ENCODE data around the gene FOXK1.

Gene FOXK1

DNA sequence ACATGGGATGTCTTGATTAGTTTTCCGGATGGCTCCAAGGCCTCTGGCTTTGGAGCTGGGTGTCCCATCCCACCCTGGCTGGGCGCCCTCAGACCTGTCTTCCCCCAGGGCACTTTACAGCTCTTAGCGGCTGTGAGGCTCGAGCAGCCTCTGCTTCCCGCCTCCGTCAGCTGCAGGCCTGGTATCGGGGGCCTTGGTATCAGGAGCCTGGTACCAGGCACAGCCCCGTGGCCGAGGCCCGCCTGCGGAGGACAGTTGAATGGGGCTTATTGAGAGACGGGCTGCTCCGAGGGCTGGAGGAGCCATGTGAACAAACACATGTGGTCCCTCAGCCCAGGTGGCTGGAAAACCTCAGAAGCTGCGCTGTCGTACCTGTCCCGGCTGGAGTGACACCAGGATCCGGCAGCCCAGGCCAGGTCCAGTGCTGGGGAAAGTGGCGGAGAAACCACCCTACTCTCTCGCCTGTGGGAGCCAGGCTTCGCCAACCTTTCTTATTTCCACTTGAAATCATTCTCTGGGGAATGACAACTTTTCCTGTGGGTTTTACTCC, 69.4 kb downstream of the FOXK1 start:
- H3K36me3 ChIP-seq (ENCODE audit: insufficient read depth, low read depth, low read length): peaks cover 13% of the 10 kb centered on the region
- H3K9ac ChIP-seq (ENCODE audit: low read depth, low read length): no peak overlapping the region
- H3K27ac ChIP-seq (ENCODE audit: low read length): no peak overlapping the region

DNA sequence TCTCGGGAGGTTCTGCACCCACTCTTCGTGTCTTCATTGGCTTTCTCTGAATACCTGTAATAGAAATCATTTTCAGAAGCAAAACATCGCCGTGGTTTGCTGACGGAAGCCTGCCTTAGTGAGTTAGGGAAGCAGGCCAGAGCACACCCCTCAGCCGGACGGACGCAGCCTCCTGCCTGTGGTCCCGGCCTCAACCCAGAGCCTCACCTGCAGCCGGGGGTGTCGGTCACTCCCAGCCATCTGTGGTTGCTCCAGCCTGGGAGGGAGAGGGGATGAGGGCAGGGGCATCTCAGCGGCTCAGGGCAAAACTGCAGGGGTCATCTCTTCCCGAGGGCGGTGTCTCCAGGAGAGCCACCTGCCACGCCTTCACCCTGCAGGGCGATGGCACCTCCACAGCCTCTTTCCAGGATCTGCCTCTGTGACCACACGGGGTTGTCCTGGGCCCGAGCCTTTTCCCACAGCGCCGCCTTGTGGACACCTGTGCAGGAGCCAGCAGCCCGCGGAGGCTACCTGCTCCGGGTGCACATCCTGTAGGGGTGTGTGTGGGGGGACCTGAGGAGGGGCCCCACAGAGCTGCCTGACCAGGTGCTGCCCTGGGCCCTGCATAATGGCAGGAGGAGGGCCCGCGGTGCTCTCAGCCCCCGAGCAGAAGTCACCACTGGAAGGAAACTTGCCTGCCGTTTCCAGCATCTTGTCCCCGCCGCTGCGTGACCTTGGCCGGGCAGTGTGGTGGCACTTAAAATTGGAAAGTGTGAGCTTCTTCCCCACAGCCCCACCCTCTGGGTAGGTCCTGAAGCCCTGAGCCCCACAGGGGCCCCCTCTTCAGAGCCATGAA, 71.7 kb downstream of the FOXK1 start:
- Histone ChIP-seq H3K9me3 (ENCODE audit: insufficient read depth, low read depth, low read length) (no peaks in the 10 kb centered on the region), H3K9ac (ENCODE audit: low read depth, low read length) (no peak overlapping the region), H3K27ac (ENCODE audit: low read length) (no peak overlapping the region), H3K4me3 (ENCODE audit: low read length) (no peak overlapping the region), H3K36me3 (ENCODE audit: insufficient read depth, low read depth, low read length) (peaks cover 17% of the 10 kb centered on the region), H3K4me1 (ENCODE audit: insufficient read depth, low read length) (no peaks in the 10 kb centered on the region), H3K27me3 (ENCODE audit: insufficient read depth, low read length) (no peaks in the 10 kb centered on the region)

More for the DNA sequence above, 69.4 kb downstream of the FOXK1 start:
- Histone ChIP-seq H3K27me3 (ENCODE audit: insufficient read depth, low read length) (peaks cover 3% of the 10 kb centered on the region; the same call in 1 of the 2 replicates), H3K4me3 (ENCODE audit: low read length) (no peak overlapping the region), H3K4me1 (ENCODE audit: insufficient read depth, low read length) (no peaks in the 10 kb centered on the region), H3K9me3 (ENCODE audit: insufficient read depth, low read depth, low read length) (no peaks in the 10 kb centered on the region)

GRCh38 chr7:4754433-4755010, 72.4 kb downstream of the FOXK1 start:
- no peak overlapping the region for H3K9ac ChIP-seq (ENCODE audit: low read depth, low read length)
- H3K27ac ChIP-seq (ENCODE audit: low read length): no peak overlapping the region
- peaks cover 17% of the 10 kb centered on the region for H3K36me3 ChIP-seq (ENCODE audit: insufficient read depth, low read depth, low read length)
- H3K4me3 ChIP-seq (ENCODE audit: low read length): no peak overlapping the region
- H3K9me3 ChIP-seq (ENCODE audit: insufficient read depth, low read depth, low read length): no peaks in the 10 kb centered on the region
- no peaks in the 10 kb centered on the region for H3K4me1 ChIP-seq (ENCODE audit: insufficient read depth, low read length)
- no peaks in the 10 kb centered on the region for H3K27me3 ChIP-seq (ENCODE audit: insufficient read depth, low read length)

GRCh38 chr7:4755045-4755444, 73.0 kb downstream of the FOXK1 start:
- Histone ChIP-seq H3K27ac (ENCODE audit: low read length) (no peak overlapping the region), H3K4me1 (ENCODE audit: insufficient read depth, low read length) (no peaks in the 10 kb centered on the region), H3K27me3 (ENCODE audit: insufficient read depth, low read length) (no peaks in the 10 kb centered on the region), H3K4me3 (ENCODE audit: low read length) (no peak overlapping the region), H3K9me3 (ENCODE audit: insufficient read depth, low read depth, low read length) (no peaks in the 10 kb centered on the region), H3K9ac (ENCODE audit: low read depth, low read length) (no peak overlapping the region), H3K36me3 (ENCODE audit: insufficient read depth, low read depth, low read length) (peaks cover 17% of the 10 kb centered on the region)

- Histone ChIP-seq H3K36me3 (ENCODE audit: insufficient read depth, low read depth, low read length) (peaks cover 23% of the 10 kb centered on the region), H3K9ac (ENCODE audit: low read depth, low read length) (no peak overlapping the region), H3K4me3 (ENCODE audit: low read length) (no peak overlapping the region), H3K27ac (ENCODE audit: low read length) (no peak overlapping the region), H3K9me3 (ENCODE audit: insufficient read depth, low read depth, low read length) (no peaks in the 10 kb centered on the region), H3K4me1 (ENCODE audit: insufficient read depth, low read length) (no peaks in the 10 kb centered on the region), H3K27me3 (ENCODE audit: insufficient read depth, low read length) (no peaks in the 10 kb centered on the region)
Observed at GRCh38 chr7:4758111-4758510, 76.0 kb downstream of the FOXK1 start.

- Histone ChIP-seq H3K4me1 (ENCODE audit: insufficient read depth, low read length) (no peaks in the 10 kb centered on the region), H3K36me3 (ENCODE audit: insufficient read depth, low read depth, low read length) (peaks cover 25% of the 10 kb centered on the region), H3K27me3 (ENCODE audit: insufficient read depth, low read length) (no peaks in the 10 kb centered on the region), H3K4me3 (ENCODE audit: low read length) (no peak overlapping the region), H3K9ac (ENCODE audit: low read depth, low read length) (no peak overlapping the region), H3K27ac (ENCODE audit: low read length) (no peak overlapping the region), H3K9me3 (ENCODE audit: insufficient read depth, low read depth, low read length) (no peaks in the 10 kb centered on the region)
Observed at GRCh38 chr7:4758791-4759190, 76.7 kb downstream of the FOXK1 start.

GRCh38 chr7:4759211-4759610, 77.1 kb downstream of the FOXK1 start:
- no peaks in the 10 kb centered on the region for H3K27me3 ChIP-seq (ENCODE audit: insufficient read depth, low read length)
- H3K9ac ChIP-seq (ENCODE audit: low read depth, low read length): no peak overlapping the region
- H3K9me3 ChIP-seq (ENCODE audit: insufficient read depth, low read depth, low read length): no peaks in the 10 kb centered on the region
- H3K36me3 ChIP-seq (ENCODE audit: insufficient read depth, low read depth, low read length): peaks cover 25% of the 10 kb centered on the region
- no peak overlapping the region for H3K4me3 ChIP-seq (ENCODE audit: low read length)
- H3K4me1 ChIP-seq (ENCODE audit: insufficient read depth, low read length): no peaks in the 10 kb centered on the region
- no peak overlapping the region for H3K27ac ChIP-seq (ENCODE audit: low read length)

GRCh38 chr7:4760952-4761351, 78.9 kb downstream of the FOXK1 start:
- H3K9me3 ChIP-seq (ENCODE audit: insufficient read depth, low read depth, low read length): no peaks in the 10 kb centered on the region
- no peak overlapping the region for H3K27ac ChIP-seq (ENCODE audit: low read length)
- no peak overlapping the region for H3K4me3 ChIP-seq (ENCODE audit: low read length)
- no peaks in the 10 kb centered on the region for H3K27me3 ChIP-seq (ENCODE audit: insufficient read depth, low read length)
- H3K4me1 ChIP-seq (ENCODE audit: insufficient read depth, low read length): no peaks in the 10 kb centered on the region
- no peak overlapping the region for H3K9ac ChIP-seq (ENCODE audit: low read depth, low read length)
- peaks cover 12% of the 10 kb centered on the region for H3K36me3 ChIP-seq (ENCODE audit: insufficient read depth, low read depth, low read length)

DNA sequence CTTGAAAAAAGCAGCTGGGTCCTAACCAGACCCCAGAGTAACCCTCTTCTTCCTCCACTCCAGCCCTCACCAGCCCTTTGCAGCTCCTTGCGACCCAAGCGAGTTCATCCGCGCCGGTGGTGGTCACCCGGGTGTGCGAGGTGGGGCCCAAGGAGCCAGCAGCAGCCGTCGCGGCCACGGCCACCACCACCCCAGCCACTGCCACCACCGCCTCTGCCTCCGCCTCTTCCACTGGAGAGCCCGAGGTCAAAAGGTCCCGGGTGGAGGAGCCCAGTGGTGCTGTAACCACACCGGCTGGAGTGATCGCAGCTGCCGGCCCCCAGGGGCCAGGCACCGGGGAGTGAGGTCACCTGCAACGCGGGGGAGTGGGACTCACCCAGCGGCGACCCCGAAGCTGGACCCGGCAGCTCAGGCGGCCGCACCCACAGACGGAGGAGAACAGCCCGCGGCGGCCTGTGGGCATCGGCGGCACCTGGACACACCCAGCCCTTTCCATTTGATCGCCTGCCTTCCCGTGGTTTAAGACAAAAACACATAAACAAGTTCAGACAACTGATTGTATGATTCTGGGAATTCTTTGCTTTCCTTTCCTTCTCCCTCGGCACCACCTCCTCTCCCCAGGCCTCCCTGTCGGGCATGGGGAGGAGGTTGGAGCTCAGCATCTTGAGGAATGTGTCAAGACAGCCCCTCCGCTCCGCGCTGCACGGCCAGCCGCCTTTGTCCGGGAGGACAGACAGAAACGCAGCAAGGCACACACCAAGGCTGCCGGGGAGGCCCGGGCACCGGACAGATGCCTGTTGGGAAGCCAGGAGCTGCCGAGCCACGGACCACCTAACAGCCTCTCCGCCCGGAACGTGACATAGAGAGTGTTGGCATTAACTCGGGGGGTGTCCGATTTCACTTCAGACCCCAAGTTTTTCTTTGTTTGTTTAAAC, 80.3 kb downstream of the FOXK1 start:
- Histone ChIP-seq H3K27ac (ENCODE audit: low read length) (no peak overlapping the region), H3K4me3 (ENCODE audit: low read length) (no peak overlapping the region), H3K27me3 (ENCODE audit: insufficient read depth, low read length) (no peaks in the 10 kb centered on the region), H3K36me3 (ENCODE audit: insufficient read depth, low read depth, low read length) (peaks cover 12% of the 10 kb centered on the region), H3K9me3 (ENCODE audit: insufficient read depth, low read depth, low read length) (no peaks in the 10 kb centered on the region), H3K9ac (ENCODE audit: low read depth, low read length) (no peak overlapping the region), H3K4me1 (ENCODE audit: insufficient read depth, low read length) (no peaks in the 10 kb centered on the region)

DNA sequence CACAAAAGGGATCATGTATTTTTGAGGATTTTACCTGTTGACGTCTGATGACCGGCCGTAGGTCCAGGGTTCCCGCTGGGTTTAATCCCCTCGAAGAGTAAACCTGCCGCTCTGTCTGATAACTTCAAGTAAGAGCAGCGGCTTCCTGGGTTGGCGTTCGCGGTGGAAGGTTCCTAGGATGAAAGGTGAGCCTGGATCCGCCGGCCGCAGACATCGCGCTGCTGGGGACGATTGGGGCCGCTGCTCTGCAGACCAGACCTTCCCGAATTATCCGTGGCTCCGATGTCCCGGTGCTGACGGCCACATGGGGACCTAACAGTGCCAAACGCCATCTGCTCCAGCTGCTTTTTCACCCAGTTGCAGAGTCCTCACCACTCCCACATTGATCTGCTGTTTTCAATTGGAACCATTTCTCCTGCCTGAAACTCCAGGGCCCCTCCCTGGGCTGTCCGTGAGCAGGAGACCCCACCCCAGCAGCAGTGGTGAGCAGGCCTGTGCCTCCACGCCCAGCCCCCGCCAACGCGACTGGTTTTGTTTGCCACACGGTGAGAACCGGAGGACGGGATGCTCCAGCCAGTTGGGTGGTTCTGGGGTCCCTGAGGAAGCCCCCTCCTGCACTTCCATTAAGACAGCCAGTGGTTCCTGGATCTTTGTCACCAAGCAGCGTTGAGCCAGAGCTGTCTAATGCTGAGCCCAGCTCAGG, 81.1 kb downstream of the FOXK1 start:
- no peaks in the 10 kb centered on the region for H3K27me3 ChIP-seq (ENCODE audit: insufficient read depth, low read length)
- no peaks in the 10 kb centered on the region for H3K9me3 ChIP-seq (ENCODE audit: insufficient read depth, low read depth, low read length)
- no peak overlapping the region for H3K9ac ChIP-seq (ENCODE audit: low read depth, low read length)
- peaks cover 8% of the 10 kb centered on the region; the same call in 1 of the 2 replicates for H3K36me3 ChIP-seq (ENCODE audit: insufficient read depth, low read depth, low read length)
- H3K27ac ChIP-seq (ENCODE audit: low read length): no peak overlapping the region
- H3K4me1 ChIP-seq (ENCODE audit: insufficient read depth, low read length): no peaks in the 10 kb centered on the region
- H3K4me3 ChIP-seq (ENCODE audit: low read length): no peak overlapping the region

GRCh38 chr7:4763794-4764185, 81.7 kb downstream of the FOXK1 start:
- no peak overlapping the region for H3K27ac ChIP-seq (ENCODE audit: low read length)
- peaks cover 8% of the 10 kb centered on the region; the same call in 1 of the 2 replicates for H3K36me3 ChIP-seq (ENCODE audit: insufficient read depth, low read depth, low read length)

More at GRCh38 chr7:4763794-4764185, 81.7 kb downstream of the FOXK1 start:
- no peaks in the 10 kb centered on the region for H3K27me3 ChIP-seq (ENCODE audit: insufficient read depth, low read length)
- no peaks in the 10 kb centered on the region for H3K4me1 ChIP-seq (ENCODE audit: insufficient read depth, low read length)
- no peak overlapping the region for H3K4me3 ChIP-seq (ENCODE audit: low read length)
- H3K9me3 ChIP-seq (ENCODE audit: insufficient read depth, low read depth, low read length): no peaks in the 10 kb centered on the region
- no peak overlapping the region for H3K9ac ChIP-seq (ENCODE audit: low read depth, low read length)

Data from iPS-20b (cell line).